ENCODE data around the gene WNT3A.

The WNT3A gene

GRCh38 chr1:228044961-228045360 is 38.2 kb downstream of the WNT3A start:
- H3K27me3 ChIP-seq (replicated peaks; ENCODE audit: insufficient read depth, low read length) = peaks cover 20% of the 10 kb centered on the region; the same call in 1 of the 2 replicates

GRCh38 chr1:228045405-228045804 is 38.6 kb downstream of the WNT3A start:
- Histone ChIP-seq H3K27me3 (replicated peaks; ENCODE audit: insufficient read depth, low read length) (peaks cover 20% of the 10 kb centered on the region; the same call in 1 of the 2 replicates), H4K20me1 (ENCODE audit: insufficient read depth, low read length) (no peaks in the 10 kb centered on the region), H3K36me3 (replicated peaks; ENCODE audit: insufficient read depth, low read length) (no peaks in the 10 kb centered on the region), H3K4me3 (ENCODE audit: low read length) (no peak overlapping the region), H3K9me3 (replicated peaks; ENCODE audit: insufficient read depth, low read length) (no peaks in the 10 kb centered on the region), H3K4me1 (ENCODE audit: low read length) (no peaks in the 10 kb centered on the region), H3K9me2 (replicated peaks; ENCODE audit: insufficient read depth, low read length) (no peaks in the 10 kb centered on the region), H3K79me2 (ENCODE audit: low read length) (no peaks in the 10 kb centered on the region), H3F3A (ENCODE audit: insufficient read depth, low read length) (no peaks in the 10 kb centered on the region), H3K27ac (ENCODE audit: low read length) (no peak overlapping the region), H2AFZ (ENCODE audit: low read length) (no peak overlapping the region), H3K4me2 (ENCODE audit: low read depth, low read length) (no peak overlapping the region), H3K9ac (ENCODE audit: low read length) (no peak overlapping the region)
- no peak for TF ChIP-seq EZH2phosphoT487 (IDR thresholded peaks at IDR 0.05; ENCODE audit: low read length)
- no peak for TF ChIP-seq CTCF (IDR thresholded peaks at IDR 0.05; ENCODE audit: low read length)
- no peak for TF ChIP-seq EZH2 (optimal IDR thresholded peaks at IDR 0.05; ENCODE audit: low read depth, low read length)
- DNase-seq = no peak

More at GRCh38 chr1:228044961-228045360, 38.2 kb downstream of the WNT3A start:
- H3K9me2 ChIP-seq (replicated peaks; ENCODE audit: insufficient read depth, low read length) = no peaks in the 10 kb centered on the region
- H3K9ac ChIP-seq (ENCODE audit: low read length) = no peak overlapping the region
- TF ChIP-seq EZH2 (optimal IDR thresholded peaks at IDR 0.05; ENCODE audit: low read depth, low read length) (no peak), EZH2phosphoT487 (IDR thresholded peaks at IDR 0.05; ENCODE audit: low read length) (no peak), CTCF (IDR thresholded peaks at IDR 0.05; ENCODE audit: low read length) (no peak)
- no peaks in the 10 kb centered on the region for H4K20me1 ChIP-seq (ENCODE audit: insufficient read depth, low read length)
- no peak overlapping the region for H3K4me3 ChIP-seq (ENCODE audit: low read length)
- no peaks in the 10 kb centered on the region for H3K4me1 ChIP-seq (ENCODE audit: low read length)
- H2AFZ ChIP-seq (ENCODE audit: low read length) = no peak overlapping the region
- no peaks in the 10 kb centered on the region for H3K79me2 ChIP-seq (ENCODE audit: low read length)
- H3K4me2 ChIP-seq (ENCODE audit: low read depth, low read length) = no peak overlapping the region
- H3K27ac ChIP-seq (ENCODE audit: low read length) = no peak overlapping the region
- no peaks in the 10 kb centered on the region for H3K36me3 ChIP-seq (replicated peaks; ENCODE audit: insufficient read depth, low read length)
- H3F3A ChIP-seq (ENCODE audit: insufficient read depth, low read length) = no peaks in the 10 kb centered on the region
- DNase-seq = no peak
- H3K9me3 ChIP-seq (replicated peaks; ENCODE audit: insufficient read depth, low read length) = no peaks in the 10 kb centered on the region

- H3K79me2 ChIP-seq (ENCODE audit: low read length) = no peaks in the 10 kb centered on the region
- no peak overlapping the region for H3K4me3 ChIP-seq (ENCODE audit: low read length)
- H3K9me3 ChIP-seq (replicated peaks; ENCODE audit: insufficient read depth, low read length) = no peaks in the 10 kb centered on the region
- no peaks in the 10 kb centered on the region for H3K4me1 ChIP-seq (ENCODE audit: low read length)
- H3K36me3 ChIP-seq (replicated peaks; ENCODE audit: insufficient read depth, low read length) = no peaks in the 10 kb centered on the region
- no peak overlapping the region for H3K27ac ChIP-seq (ENCODE audit: low read length)
- H3K4me2 ChIP-seq (ENCODE audit: low read depth, low read length) = no peak overlapping the region
- DNase-seq = no peak
- H3K9ac ChIP-seq (ENCODE audit: low read length) = no peak overlapping the region
- H3K9me2 ChIP-seq (replicated peaks; ENCODE audit: insufficient read depth, low read length) = no peaks in the 10 kb centered on the region
- H4K20me1 ChIP-seq (ENCODE audit: insufficient read depth, low read length) = no peaks in the 10 kb centered on the region
- H3K27me3 ChIP-seq (replicated peaks; ENCODE audit: insufficient read depth, low read length) = peaks cover 20% of the 10 kb centered on the region; the same call in 1 of the 2 replicates
- H3F3A ChIP-seq (ENCODE audit: insufficient read depth, low read length) = no peaks in the 10 kb centered on the region
- no peak for TF ChIP-seq EZH2phosphoT487 (IDR thresholded peaks at IDR 0.05; ENCODE audit: low read length)
- no peak for TF ChIP-seq EZH2 (optimal IDR thresholded peaks at IDR 0.05; ENCODE audit: low read depth, low read length)
- TF ChIP-seq CTCF (IDR thresholded peaks at IDR 0.05; ENCODE audit: low read length) = no peak
- H2AFZ ChIP-seq (ENCODE audit: low read length) = no peak overlapping the region
Observed at GRCh38 chr1:228045871-228046270, 39.1 kb downstream of the WNT3A start.

Measured in MM.1S (cell line).